ENCODE results near the gene CCDC179. TPM values are rescaled to one million over a fixed set of nuclear protein-coding genes. Genes with fewer than 3 reads are reported as not detected.

The CCDC179 gene
- total and polyA plus RNA-seq, 10 of the 15 experiments (the other 5 are each of a cell fraction or from before 2014, with no cell fraction given), result 0.16 TPM; not detected in 9

GRCh38 chr11:22901603-22902002 is 41.3 kb upstream of the CCDC179 start:
- ChIA-PET SMC1A (ENCODE audit: uncharacterized antibody, unreplicated experiment) (interaction anchor here (1.5 kb wide), 1 partner anchor 50 kb away, joined by 3 read pairs; no protein-coding TSS in a partner anchor), POLR2A (no interaction called here), RAD21 (ENCODE audit: unreplicated experiment) (interaction anchor here (1.7 kb wide), 1 partner anchor 26 kb away, joined by 9 read pairs; no protein-coding TSS in a partner anchor), CTCF (interaction anchor here (0.7 to 2.0 kb wide), 5 partner anchors 15 to 638 kb away, joined by 3 to 7 read pairs (median 4); no protein-coding TSS in a partner anchor)
- H3K9ac ChIP-seq (ENCODE audit: control insufficient read depth, insufficient read depth, low read length), result no peak overlapping the region
- H3K27me3 ChIP-seq (replicated peaks in 1 of 2; ENCODE audit: control insufficient read depth in 2 of 2, insufficient read depth in 2 of 2, low read length in 1 of 2), result no peaks in the 10 kb centered on the region
- H3K79me2 ChIP-seq (ENCODE audit: control insufficient read depth, insufficient read depth, low read length), result no peaks in the 10 kb centered on the region
- in situ Hi-C loops (cut with MboI) (no loop called here), intact Hi-C loops (cut with micrococcal nuclease; ENCODE audit: unreplicated experiment) (no loop called here)
- H3K9me3 ChIP-seq (replicated peaks; ENCODE audit: control insufficient read depth, insufficient read depth, low read length), result no peaks in the 10 kb centered on the region
- no peak for FAIRE-seq
- no peak overlapping the region for H3K4me3 ChIP-seq
- no peak for TF ChIP-seq TCF12 (IDR thresholded peaks at IDR 0.05; ENCODE audit: low read depth, low read length)
- no peak overlapping the region for H3K4me2 ChIP-seq (ENCODE audit: control insufficient read depth, insufficient read depth)
- no peaks in the 10 kb centered on the region for H4K20me1 ChIP-seq (ENCODE audit: control insufficient read depth, insufficient read depth)
- DNase-seq (ENCODE audit: low read depth, low spot score), result no peak
- no peak for ATAC-seq
- H2AFZ ChIP-seq (ENCODE audit: control insufficient read depth, low read depth, low read length), result no peak overlapping the region
- WGBS (ENCODE audit: insufficient coverage, insufficient replicate concordance, low lambda C conversion rate, missing lambda C conversion rate), result 64% methylated on average over 4 of the region's 4 CpGs
- no TSS peak for BruUV-seq (replicated peaks)
- no peak overlapping the region for H3K27ac ChIP-seq (ENCODE audit: control insufficient read depth, insufficient read depth)
- H3K36me3 ChIP-seq (ENCODE audit: control insufficient read depth in 2 of 2, insufficient read depth in 2 of 2, low read length in 1 of 2), result no peaks in the 10 kb centered on the region
- H3K4me1 ChIP-seq (ENCODE audit: control insufficient read depth, insufficient read depth, low read length), result no peaks in the 10 kb centered on the region

DNA sequence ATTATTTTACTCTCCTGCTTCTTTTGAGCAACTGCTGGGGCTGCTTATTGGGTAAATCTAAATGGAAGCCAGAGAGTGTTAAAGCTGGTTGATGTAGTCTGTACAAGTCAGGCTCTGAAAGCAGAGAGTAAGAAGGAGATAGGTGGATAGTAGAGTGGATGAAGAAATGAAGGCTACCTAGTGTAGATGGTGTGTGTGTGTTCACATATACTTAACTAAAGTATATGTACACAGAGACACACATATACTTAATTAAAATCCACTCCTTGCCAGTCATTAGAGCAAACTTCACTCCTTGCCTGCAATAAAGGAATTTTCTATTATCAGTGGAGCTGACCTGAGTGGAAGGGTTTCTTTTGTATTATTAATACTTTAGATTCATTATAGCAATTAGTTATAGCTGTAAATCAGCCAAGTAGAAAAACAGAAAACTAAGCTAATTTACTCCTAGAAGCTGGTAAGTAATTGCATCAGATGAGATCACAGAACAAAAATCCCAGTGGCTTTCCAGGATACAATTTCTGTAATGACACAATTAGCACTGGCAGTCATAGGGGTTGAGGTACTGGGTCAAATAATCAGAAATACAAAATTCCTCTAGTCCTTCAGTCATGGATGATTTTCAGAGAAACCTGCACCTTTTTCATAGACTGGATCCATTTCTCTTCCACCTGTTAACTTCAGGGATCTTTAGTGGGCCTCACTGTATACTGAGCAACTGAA is 40.7 kb upstream of the CCDC179 start:
- no peak overlapping the region for H3K9ac ChIP-seq (ENCODE audit: control insufficient read depth, insufficient read depth, low read length)
- POLR2A ChIA-PET, result no interaction called here
- no peaks in the 10 kb centered on the region for H3K79me2 ChIP-seq (ENCODE audit: control insufficient read depth, insufficient read depth, low read length)
- no peak overlapping the region for H3K4me2 ChIP-seq (ENCODE audit: control insufficient read depth, insufficient read depth)
- in situ Hi-C loops (cut with MboI), result no loop called here
- FAIRE-seq (no peak), DNase-seq (ENCODE audit: low read depth, low spot score) (no peak), ATAC-seq (no peak)
- intact Hi-C loops (cut with micrococcal nuclease; ENCODE audit: unreplicated experiment), result no loop called here
- BruUV-seq (replicated peaks), result no TSS peak
- CTCF ChIA-PET, result interaction anchor here (0.7 to 2.0 kb wide), 8 partner anchors 16 to 656 kb away, joined by 3 to 8 read pairs (median 4); no protein-coding TSS in a partner anchor
- no peaks in the 10 kb centered on the region for H3K27me3 ChIP-seq (replicated peaks in 1 of 2; ENCODE audit: control insufficient read depth in 2 of 2, insufficient read depth in 2 of 2, low read length in 1 of 2)
- H3K4me1 ChIP-seq (ENCODE audit: control insufficient read depth, insufficient read depth, low read length), result no peaks in the 10 kb centered on the region
- H4K20me1 ChIP-seq (ENCODE audit: control insufficient read depth, insufficient read depth), result no peaks in the 10 kb centered on the region
- SMC1A ChIA-PET (ENCODE audit: uncharacterized antibody, unreplicated experiment), result interaction anchor here (1.5 kb wide), 1 partner anchor 49 kb away, joined by 3 read pairs; no protein-coding TSS in a partner anchor
- H3K4me3 ChIP-seq, result no peak overlapping the region
- no peaks in the 10 kb centered on the region for H3K36me3 ChIP-seq (ENCODE audit: control insufficient read depth in 2 of 2, insufficient read depth in 2 of 2, low read length in 1 of 2)
- no peak overlapping the region for H3K27ac ChIP-seq (ENCODE audit: control insufficient read depth, insufficient read depth)
- RAD21 ChIA-PET (ENCODE audit: unreplicated experiment), result interaction anchor here (1.7 kb wide), 1 partner anchor 25 kb away, joined by 9 read pairs; no protein-coding TSS in a partner anchor
- H3K9me3 ChIP-seq (replicated peaks; ENCODE audit: control insufficient read depth, insufficient read depth, low read length), result no peaks in the 10 kb centered on the region
- no peak for TF ChIP-seq SRF (IDR thresholded peaks at IDR 0.05; ENCODE audit: low read depth in 2 of 2, low read length in 2 of 2)
- no peak for TF ChIP-seq LARP7 (IDR thresholded peaks at IDR 0.05)
- TF ChIP-seq, protein P1, sequence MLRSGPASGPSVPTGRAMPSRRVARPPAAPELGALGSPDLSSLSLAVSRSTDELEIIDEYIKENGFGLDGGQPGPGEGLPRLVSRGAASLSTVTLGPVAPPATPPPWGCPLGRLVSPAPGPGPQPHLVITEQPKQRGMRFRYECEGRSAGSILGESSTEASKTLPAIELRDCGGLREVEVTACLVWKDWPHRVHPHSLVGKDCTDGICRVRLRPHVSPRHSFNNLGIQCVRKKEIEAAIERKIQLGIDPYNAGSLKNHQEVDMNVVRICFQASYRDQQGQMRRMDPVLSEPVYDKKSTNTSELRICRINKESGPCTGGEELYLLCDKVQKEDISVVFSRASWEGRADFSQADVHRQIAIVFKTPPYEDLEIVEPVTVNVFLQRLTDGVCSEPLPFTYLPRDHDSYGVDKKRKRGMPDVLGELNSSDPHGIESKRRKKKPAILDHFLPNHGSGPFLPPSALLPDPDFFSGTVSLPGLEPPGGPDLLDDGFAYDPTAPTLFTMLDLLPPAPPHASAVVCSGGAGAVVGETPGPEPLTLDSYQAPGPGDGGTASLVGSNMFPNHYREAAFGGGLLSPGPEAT (IDR thresholded peaks at IDR 0.05; ENCODE audit: low read depth), result no peak
- TF ChIP-seq SMAD1 (IDR thresholded peaks at IDR 0.05; ENCODE audit: low read depth, partially characterized antibody), result no peak
- no peak for TF ChIP-seq SP1 (IDR thresholded peaks at IDR 0.05; ENCODE audit: low read depth, low read length)
- no peak for TF ChIP-seq BACH1 (IDR thresholded peaks at IDR 0.05; ENCODE audit: borderline replicate concordance)
- no peak for TF ChIP-seq POLR2AphosphoS5 (IDR thresholded peaks at IDR 0.05; ENCODE audit: low read length)
- TF ChIP-seq HCFC1 (IDR thresholded peaks at IDR 0.05; ENCODE audit: low read length), result no peak
- TF ChIP-seq, protein P2, sequence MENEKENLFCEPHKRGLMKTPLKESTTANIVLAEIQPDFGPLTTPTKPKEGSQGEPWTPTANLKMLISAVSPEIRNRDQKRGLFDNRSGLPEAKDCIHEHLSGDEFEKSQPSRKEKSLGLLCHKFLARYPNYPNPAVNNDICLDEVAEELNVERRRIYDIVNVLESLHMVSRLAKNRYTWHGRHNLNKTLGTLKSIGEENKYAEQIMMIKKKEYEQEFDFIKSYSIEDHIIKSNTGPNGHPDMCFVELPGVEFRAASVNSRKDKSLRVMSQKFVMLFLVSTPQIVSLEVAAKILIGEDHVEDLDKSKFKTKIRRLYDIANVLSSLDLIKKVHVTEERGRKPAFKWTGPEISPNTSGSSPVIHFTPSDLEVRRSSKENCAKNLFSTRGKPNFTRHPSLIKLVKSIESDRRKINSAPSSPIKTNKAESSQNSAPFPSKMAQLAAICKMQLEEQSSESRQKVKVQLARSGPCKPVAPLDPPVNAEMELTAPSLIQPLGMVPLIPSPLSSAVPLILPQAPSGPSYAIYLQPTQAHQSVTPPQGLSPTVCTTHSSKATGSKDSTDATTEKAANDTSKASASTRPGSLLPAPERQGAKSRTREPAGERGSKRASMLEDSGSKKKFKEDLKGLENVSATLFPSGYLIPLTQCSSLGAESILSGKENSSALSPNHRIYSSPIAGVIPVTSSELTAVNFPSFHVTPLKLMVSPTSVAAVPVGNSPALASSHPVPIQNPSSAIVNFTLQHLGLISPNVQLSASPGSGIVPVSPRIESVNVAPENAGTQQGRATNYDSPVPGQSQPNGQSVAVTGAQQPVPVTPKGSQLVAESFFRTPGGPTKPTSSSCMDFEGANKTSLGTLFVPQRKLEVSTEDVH (IDR thresholded peaks at IDR 0.05; ENCODE audit: low read depth, partially characterized antibody), result no peak
- no peak for TF ChIP-seq ASH2L (IDR thresholded peaks at IDR 0.05; ENCODE audit: borderline replicate concordance, low read depth)
- TF ChIP-seq MTA3 (IDR thresholded peaks at IDR 0.05; ENCODE audit: borderline replicate concordance, low read length), result no peak
- H2AFZ ChIP-seq (ENCODE audit: control insufficient read depth, low read depth, low read length), result no peak overlapping the region
